Panc1 (cell line): ENCODE data around the gene B3GALNT1. TPM values are rescaled to one million over a fixed set of nuclear protein-coding genes. Genes with fewer than 3 reads are reported as not detected.

Source experiments
- ATAC-seq: fragments of 200-7000 bp; cut with Tn5 transposase; 2 replicates; pipeline ENCODE4 v1.9.1; 2020; ENCODE audit warnings: mild to moderate bottlenecking, moderate library complexity
- BruUV-seq: library from RNA; stranded (reverse); fragments of 400-500 nt; replicated peaks from 2 replicates; lab custom pipeline; 2021; lab: Mats Ljungman, UMichigan
- CTCF ChIA-PET: fragments of 300-600 bp; sonication (Branson Sonifier 250); formaldehyde crosslinking; loops from one replicate; lab custom pipeline; 2022; ENCODE audit warnings: antibody characterized with exemption; lab: Charles Lee
- POLR2A ChIA-PET: fragments of 300-600 bp; sonication (Branson Sonifier 250); formaldehyde crosslinking; loops from one replicate; lab custom pipeline; 2022; ENCODE audit warnings: antibody characterized with exemption; lab: Charles Lee
- DNase-seq: peaks from one replicate; pipeline ENCODE4 v3.0.0-alpha.2; 2010; ENCODE audit warnings: low read depth, low spot score
- H3K27ac ChIP-seq: 2 replicates; pipeline ENCODE4 v1.5.1; 2011; ENCODE audit warnings: mild to moderate bottlenecking, low read length, inconsistent platforms
- H3K27me3 ChIP-seq: fragments of 200-500 bp; sonication (Bioruptor generic); 2 replicates; pipeline ENCODE4 v1.6.0; 2014; ENCODE audit warnings: low read length, inconsistent platforms; ENCODE audit not compliant: control insufficient read depth, insufficient read depth
- H3K36me3 ChIP-seq: fragments of 200-500 bp; sonication (Bioruptor generic); 2 replicates; pipeline ENCODE4 v1.5.1; 2014; ENCODE audit warnings: inconsistent platforms, mild to moderate bottlenecking, low read length, moderate library complexity; ENCODE audit not compliant: control insufficient read depth, insufficient read depth
- H3K4me1 ChIP-seq: 2 replicates; pipeline ENCODE4 v1.5.1; 2011; ENCODE audit warnings: inconsistent platforms, mild to moderate bottlenecking, low read length, moderate library complexity; ENCODE audit not compliant: control insufficient read depth, insufficient read depth
- H3K4me3 ChIP-seq, 2 experiments: 2 replicates each; pipeline ENCODE4 v1.5.1; 2011 to 2012; ENCODE audit warnings: low read depth in 2 of 2, low read length in 2 of 2, mild to moderate bottlenecking in 2 of 2, inconsistent platforms in 1 of 2, moderate library complexity in 1 of 2
- H3K9me3 ChIP-seq: fragments of 200-500 bp; sonication (Bioruptor generic); 2 replicates; pipeline ENCODE4 v1.5.1; 2014; ENCODE audit warnings: low read depth, mild to moderate bottlenecking, inconsistent platforms, low read length, moderate library complexity; ENCODE audit not compliant: control insufficient read depth, insufficient read depth
- POLR2AphosphoS5 ChIP-seq: IDR thresholded peaks from 2 replicates; pipeline ENCODE4 v1.6.1; 2012; ENCODE audit warnings: mild to moderate bottlenecking, low read depth, low read length, moderate library complexity
- SIN3A ChIP-seq: IDR thresholded peaks from 2 replicates; pipeline ENCODE4 v1.6.1; 2012; ENCODE audit warnings: low read depth, mild to moderate bottlenecking, low read length, moderate library complexity, borderline replicate concordance; ENCODE audit not compliant: insufficient read depth
- TCF7L2 ChIP-seq: IDR thresholded peaks from 2 replicates; pipeline ENCODE4 v1.6.1; 2011; ENCODE audit warnings: mild to moderate bottlenecking, low read depth, low read length, inconsistent platforms
- in situ Hi-C: cut with HindIII; loops from 2 replicates; pipeline ENCODE4 v1.10.0; 2016; ENCODE audit warnings: low sequenced_read_pairs, low pct_unique_long_range_greater_than_20kb
- intact Hi-C: fragments of 100-400 bp; cut with micrococcal nuclease; formaldehyde crosslinking; loops from one replicate; pipeline ENCODE4 v1.10.0; 2022; ENCODE audit not compliant: unreplicated experiment
- total RNA-seq: library from RNA; stranded (reverse); gene quantifications from one replicate; pipeline ENCODE4 v1.2.1, GENCODE V29; 2021; ENCODE audit not compliant: unreplicated experiment
- TF ChIP-seq, protein P1 (sequence below), 2 experiments: IDR thresholded peaks; 2 replicates each; pipeline ENCODE4 v1.6.1; 2011 to 2012; ENCODE audit warnings: low read depth in 2 of 2, control low read depth in 1 of 2, low read length in 1 of 2, mild to moderate bottlenecking in 1 of 2, moderate library complexity in 1 of 2; ENCODE audit not compliant: insufficient read depth in 1 of 2
- TF ChIP-seq, protein P2 (sequence below): fragments of 450-650 bp; IDR thresholded peaks from 2 replicates; pipeline ENCODE4 v1.5.1; 2017; ENCODE audit warnings: mild to moderate bottlenecking

The B3GALNT1 gene
- total RNA-seq, 1 experiment from 2014 or later, result 31.1 TPM

DNA sequence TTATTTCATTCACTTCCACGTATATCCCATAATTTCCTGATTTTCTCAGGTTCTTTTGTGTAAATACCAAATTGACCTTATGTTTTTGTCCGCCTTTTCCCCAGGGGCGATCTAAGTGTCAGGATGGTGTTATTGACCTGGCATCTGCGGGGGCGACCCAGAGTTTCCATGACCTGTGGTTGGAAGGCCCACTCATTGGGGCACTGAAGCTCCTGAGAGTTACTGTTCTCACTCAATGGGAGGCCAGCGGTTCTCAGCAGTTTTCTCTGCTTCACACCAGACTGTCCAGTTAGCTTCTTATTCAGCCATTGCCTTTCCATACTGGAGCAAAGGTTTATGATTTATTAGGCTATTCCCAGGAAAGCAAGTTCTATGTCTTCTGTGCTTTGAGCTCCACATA is 53.3 kb downstream of the B3GALNT1 start:
- intact Hi-C loops, result no loop called here
- TF ChIP-seq SIN3A, result no peak
- TF ChIP-seq, protein P1, sequence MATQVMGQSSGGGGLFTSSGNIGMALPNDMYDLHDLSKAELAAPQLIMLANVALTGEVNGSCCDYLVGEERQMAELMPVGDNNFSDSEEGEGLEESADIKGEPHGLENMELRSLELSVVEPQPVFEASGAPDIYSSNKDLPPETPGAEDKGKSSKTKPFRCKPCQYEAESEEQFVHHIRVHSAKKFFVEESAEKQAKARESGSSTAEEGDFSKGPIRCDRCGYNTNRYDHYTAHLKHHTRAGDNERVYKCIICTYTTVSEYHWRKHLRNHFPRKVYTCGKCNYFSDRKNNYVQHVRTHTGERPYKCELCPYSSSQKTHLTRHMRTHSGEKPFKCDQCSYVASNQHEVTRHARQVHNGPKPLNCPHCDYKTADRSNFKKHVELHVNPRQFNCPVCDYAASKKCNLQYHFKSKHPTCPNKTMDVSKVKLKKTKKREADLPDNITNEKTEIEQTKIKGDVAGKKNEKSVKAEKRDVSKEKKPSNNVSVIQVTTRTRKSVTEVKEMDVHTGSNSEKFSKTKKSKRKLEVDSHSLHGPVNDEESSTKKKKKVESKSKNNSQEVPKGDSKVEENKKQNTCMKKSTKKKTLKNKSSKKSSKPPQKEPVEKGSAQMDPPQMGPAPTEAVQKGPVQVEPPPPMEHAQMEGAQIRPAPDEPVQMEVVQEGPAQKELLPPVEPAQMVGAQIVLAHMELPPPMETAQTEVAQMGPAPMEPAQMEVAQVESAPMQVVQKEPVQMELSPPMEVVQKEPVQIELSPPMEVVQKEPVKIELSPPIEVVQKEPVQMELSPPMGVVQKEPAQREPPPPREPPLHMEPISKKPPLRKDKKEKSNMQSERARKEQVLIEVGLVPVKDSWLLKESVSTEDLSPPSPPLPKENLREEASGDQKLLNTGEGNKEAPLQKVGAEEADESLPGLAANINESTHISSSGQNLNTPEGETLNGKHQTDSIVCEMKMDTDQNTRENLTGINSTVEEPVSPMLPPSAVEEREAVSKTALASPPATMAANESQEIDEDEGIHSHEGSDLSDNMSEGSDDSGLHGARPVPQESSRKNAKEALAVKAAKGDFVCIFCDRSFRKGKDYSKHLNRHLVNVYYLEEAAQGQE (IDR thresholded peaks at IDR 0.05; ENCODE audit: insufficient read depth in 1 of 2, low read depth in 2 of 2, low read length in 1 of 2), result no peak
- CTCF ChIA-PET, result no interaction called here
- Histone ChIP-seq H3K4me3 (no peak overlapping the region), H3K27me3 (no peaks in the 10 kb centered on the region), H3K36me3 (no peaks in the 10 kb centered on the region), H3K9me3 (no peaks in the 10 kb centered on the region), H3K27ac (no peak overlapping the region), H3K4me1 (no peaks in the 10 kb centered on the region)
- BruUV-seq, result no TSS peak
- DNase-seq, result no peak
- in situ Hi-C loops, result no loop called here
- POLR2A ChIA-PET, result no interaction called here
- no peak for ATAC-seq

DNA sequence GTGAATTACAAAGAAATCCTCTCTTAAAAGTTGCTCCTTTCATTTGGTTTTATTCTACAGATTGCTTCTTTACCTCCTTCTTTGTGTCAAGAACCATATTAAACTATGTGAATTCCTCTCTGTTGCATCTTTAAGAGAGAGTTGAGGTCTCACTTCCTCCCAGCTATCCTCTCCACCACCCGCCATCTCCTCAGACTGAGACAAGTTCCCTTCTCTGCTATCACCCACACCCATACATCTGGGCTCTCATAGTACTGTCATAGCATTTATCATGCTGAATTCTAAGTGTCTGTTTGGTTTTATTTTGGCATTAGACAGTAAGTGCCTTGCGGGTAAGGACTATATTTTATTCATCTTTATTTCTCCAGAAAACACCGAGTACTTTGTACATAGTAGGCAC is 54.2 kb downstream of the B3GALNT1 start:
- no peaks in the 10 kb centered on the region for H3K27me3 ChIP-seq
- in situ Hi-C loops (no loop called here), intact Hi-C loops (no loop called here)
- H3K4me3 ChIP-seq, result no peak overlapping the region
- POLR2A ChIA-PET, result no interaction called here
- H3K27ac ChIP-seq, result no peak overlapping the region
- no peaks in the 10 kb centered on the region for H3K4me1 ChIP-seq
- no TSS peak for BruUV-seq
- no peaks in the 10 kb centered on the region for H3K36me3 ChIP-seq
- ATAC-seq (no peak), DNase-seq (no peak)
- CTCF ChIA-PET, result no interaction called here
- no peaks in the 10 kb centered on the region for H3K9me3 ChIP-seq
- TF ChIP-seq SIN3A, result no peak
- TF ChIP-seq, protein P1 (IDR thresholded peaks at IDR 0.05; ENCODE audit: insufficient read depth in 1 of 2, low read depth in 2 of 2, low read length in 1 of 2), result no peak
- TF ChIP-seq POLR2AphosphoS5, result no peak
- no peak for TF ChIP-seq TCF7L2
- TF ChIP-seq, protein P2, sequence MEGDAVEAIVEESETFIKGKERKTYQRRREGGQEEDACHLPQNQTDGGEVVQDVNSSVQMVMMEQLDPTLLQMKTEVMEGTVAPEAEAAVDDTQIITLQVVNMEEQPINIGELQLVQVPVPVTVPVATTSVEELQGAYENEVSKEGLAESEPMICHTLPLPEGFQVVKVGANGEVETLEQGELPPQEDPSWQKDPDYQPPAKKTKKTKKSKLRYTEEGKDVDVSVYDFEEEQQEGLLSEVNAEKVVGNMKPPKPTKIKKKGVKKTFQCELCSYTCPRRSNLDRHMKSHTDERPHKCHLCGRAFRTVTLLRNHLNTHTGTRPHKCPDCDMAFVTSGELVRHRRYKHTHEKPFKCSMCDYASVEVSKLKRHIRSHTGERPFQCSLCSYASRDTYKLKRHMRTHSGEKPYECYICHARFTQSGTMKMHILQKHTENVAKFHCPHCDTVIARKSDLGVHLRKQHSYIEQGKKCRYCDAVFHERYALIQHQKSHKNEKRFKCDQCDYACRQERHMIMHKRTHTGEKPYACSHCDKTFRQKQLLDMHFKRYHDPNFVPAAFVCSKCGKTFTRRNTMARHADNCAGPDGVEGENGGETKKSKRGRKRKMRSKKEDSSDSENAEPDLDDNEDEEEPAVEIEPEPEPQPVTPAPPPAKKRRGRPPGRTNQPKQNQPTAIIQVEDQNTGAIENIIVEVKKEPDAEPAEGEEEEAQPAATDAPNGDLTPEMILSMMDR, result no peak
